Naive thymus-derived CD8-positive, alpha-beta T cell (primary cell): ENCODE data around the gene COMTD1. TPM values are rescaled to one million over a fixed set of nuclear protein-coding genes. Genes with fewer than 3 reads are reported as not detected.

Experiments used
- polyA plus RNA-seq, 3 donors: library from polyadenylated mRNA; unstranded; fragments of 300-500 nt; fragmentation: Illumina TruSeq; gene quantifications; one replicate each; pipeline ENCODE4 v1.2.3, GENCODE V29; 2021
- total RNA-seq, 8 experiments: library from RNA in 2 of 8; stranded (reverse) in 2 of 8; gene quantifications; one replicate each; pipeline ENCODE4 v1.2.3 and lab custom pipeline; 2021 to 2026

Gene COMTD1
- total and polyA plus RNA-seq, 5 experiments from 2014 or later, result 8.1 to 26.0 (median 13.7) TPM

Other genes with a start within 250 kb of the COMTD1 start
- gene SAMD8, start 124.3 kb downstream of the COMTD1 start, total RNA-seq, result 10 to 100 TPM; 23.4 to 23.9 TPM
- 10 to 100 TPM in 1 of 3 donors, 1 to 10 TPM in 2; 6.3 to 10.6 (median 6.4) TPM for gene SAMD8, start 124.3 kb downstream of the COMTD1 start, polyA plus RNA-seq
- 10 to 100 TPM; 86.8 to 93.7 TPM for gene VDAC2, start 25.2 kb downstream of the COMTD1 start, total RNA-seq
- 100 to 1,000 TPM; 145 to 155 (median 151) TPM for gene VDAC2, start 25.2 kb downstream of the COMTD1 start, polyA plus RNA-seq
- under 1 TPM; 0.11 to 0.13 TPM for gene ZNF503, start 165.8 kb upstream of the COMTD1 start, total RNA-seq
- not detected for gene ZNF503, start 165.8 kb upstream of the COMTD1 start, polyA plus RNA-seq
- not detected for gene LRMDA, start 195.7 kb upstream of the COMTD1 start, total RNA-seq
- not detected for gene LRMDA, start 195.7 kb upstream of the COMTD1 start, polyA plus RNA-seq